ENCODE measurements around the gene TAGAP.
A peak's percentile ranks its signal among the peaks of the same experiment; 100 is the strongest.
"Not testable (repeated sequence)": the region's sequence is repeated elsewhere in the genome, so short reads cannot be mapped to it uniquely, and the experiment has no call there.

TAGAP gene

DNA sequence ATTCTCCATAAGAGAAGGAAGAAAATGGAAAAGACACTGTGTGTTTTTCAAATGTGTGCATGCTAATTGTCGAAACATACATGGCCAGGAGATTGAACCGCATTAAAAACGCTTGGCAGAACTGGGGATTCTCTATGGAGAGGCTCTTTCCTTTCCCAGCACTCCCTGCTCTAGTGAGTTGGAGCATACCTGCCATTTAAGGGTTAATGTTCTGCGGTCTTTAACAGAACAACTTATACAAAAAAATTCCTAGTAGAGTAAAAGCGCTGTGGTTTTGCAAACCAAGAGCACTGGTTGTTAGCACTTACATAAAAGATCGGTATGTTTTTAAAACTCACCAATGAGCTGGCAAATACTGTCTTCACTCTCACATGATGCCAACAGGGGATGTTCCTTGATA lies 1.5 kb downstream of the TAGAP start:
- DNase-seq, result no peak

GRCh38 chr6:159042826-159043181 lies 2.0 kb downstream of the TAGAP start:
- DNase-seq, result no peak

- DNase-seq, result peak; percentile 64
These were observed 2.6 kb downstream of the TAGAP start for GRCh38 chr6:159042003-159042825.

- no peak for DNase-seq
These were observed 3.6 kb downstream of the TAGAP start for GRCh38 chr6:159041181-159041580.

GRCh38 chr6:159039885-159040258 lies 4.9 kb downstream of the TAGAP start:
- no peak for DNase-seq

DNA sequence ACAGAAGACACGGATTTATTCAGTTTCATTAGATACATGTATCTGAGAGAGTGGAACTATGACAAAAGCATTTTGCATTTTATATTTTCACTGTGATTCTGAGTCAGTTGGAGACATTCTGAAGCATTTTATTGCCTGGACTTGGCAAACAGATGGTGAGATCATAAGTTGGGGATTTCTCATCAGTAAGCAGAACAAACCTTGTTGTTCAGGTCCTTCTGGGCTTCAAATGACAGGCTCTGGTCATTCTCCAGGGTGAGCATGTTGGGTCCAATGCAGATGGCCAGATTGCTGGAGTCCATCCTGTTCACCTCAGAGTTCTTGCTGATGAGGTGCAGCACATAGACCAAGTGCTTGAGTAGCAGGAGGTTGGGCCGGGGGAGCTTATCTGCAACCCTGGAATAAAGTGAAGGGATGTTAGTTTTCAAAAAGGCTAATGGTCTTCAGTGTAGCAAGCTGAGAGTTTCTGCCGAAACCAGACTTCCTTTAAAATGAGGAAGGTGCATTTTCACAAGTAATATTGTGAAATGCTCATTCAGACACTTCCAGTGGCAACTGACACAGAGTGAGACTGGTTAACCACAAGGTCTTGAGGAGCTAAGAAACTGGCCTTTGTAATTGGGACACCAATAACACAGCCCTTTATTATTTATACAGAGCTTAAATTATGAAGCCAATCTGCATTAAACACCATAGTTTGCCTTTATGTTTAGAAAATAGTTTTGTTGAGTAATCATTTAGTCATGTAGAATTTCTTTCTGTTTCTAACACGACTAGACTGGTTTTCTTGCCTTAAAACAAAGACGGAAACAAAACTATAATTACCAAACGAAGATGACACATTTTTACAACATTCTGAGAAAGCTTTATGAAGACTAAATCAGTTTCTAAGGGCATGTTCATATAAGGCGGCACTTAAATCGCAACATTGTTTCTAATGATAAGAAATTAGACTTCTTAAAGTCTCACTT lies 5.6 kb downstream of the TAGAP start:
- DNase-seq, result no peak

- not testable (repeated sequence) for DNase-seq
These were observed 6.5 kb downstream of the TAGAP start for GRCh38 chr6:159038318-159038717.

DNA sequence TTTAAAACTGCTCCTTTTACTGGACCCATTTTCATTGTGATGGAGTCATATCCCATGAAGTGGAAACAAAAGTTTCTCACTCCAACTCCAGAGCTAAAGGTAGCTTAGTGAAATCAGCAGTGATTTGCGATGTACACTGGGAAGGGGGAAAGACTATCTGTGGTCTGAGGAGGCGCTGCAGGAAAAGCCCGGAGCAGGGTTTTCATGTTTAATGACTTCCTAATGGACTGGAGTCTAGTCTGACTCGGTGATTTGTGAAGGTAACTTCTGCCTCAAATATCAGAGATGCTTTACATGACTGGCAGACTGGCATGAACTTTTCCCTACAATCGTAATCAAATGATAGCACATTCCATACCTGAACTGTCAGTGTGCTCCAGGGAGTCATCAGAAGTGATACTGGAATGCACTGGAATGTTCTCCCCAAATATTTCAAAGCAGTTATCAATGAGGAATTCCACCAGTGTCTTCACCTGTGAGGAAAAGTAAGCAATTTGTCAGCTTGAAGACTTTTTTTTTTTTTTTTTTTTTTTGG lies 7.0 kb downstream of the TAGAP start:
- no peak for DNase-seq

GRCh38 chr6:159036673-159037072 lies 8.1 kb downstream of the TAGAP start:
- DNase-seq, result no peak

- no peak for DNase-seq
These were observed 8.9 kb downstream of the TAGAP start for GRCh38 chr6:159035891-159036290.

- no peak for DNase-seq
These were observed 11.4 kb downstream of the TAGAP start for GRCh38 chr6:159033160-159034049.

DNA sequence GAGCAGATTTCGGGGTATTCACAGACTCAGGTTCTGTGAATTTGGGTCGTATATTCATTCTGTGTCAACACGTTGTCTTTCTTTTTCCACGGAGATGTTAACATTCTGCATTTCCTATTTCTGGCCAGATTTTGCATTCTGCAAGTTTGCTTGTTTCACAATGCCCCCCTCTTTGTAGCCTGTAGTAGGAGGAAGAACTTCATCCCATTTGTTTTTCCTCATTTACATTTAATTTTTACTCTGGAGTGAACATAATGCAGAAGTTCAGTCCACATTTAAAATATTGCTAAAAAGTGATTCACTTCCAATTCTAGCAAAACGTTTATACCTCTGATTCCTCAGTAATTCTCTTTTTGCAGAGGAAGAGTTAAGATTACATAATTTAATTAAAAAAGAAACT lies 12.9 kb downstream of the TAGAP start:
- no peak for DNase-seq

DNA sequence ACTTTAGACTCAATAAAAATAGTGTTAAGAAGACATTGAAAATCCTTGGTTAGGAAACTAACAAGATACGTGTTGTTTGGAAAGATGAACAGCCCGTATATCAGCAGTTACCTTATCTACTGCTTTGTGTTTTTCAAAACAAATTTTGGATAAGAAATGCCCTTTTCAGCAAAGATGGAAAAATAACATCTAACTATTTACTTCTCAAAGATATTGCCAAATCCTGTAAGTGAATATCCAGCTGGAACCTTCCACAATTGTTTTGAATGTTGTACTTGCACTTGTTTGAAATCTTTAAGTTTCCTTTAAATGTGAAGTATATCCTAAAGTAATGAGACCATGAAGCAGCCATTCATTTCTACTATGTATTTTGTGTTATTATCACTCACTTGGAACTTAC lies 14.6 kb downstream of the TAGAP start:
- no peak for DNase-seq

DNA sequence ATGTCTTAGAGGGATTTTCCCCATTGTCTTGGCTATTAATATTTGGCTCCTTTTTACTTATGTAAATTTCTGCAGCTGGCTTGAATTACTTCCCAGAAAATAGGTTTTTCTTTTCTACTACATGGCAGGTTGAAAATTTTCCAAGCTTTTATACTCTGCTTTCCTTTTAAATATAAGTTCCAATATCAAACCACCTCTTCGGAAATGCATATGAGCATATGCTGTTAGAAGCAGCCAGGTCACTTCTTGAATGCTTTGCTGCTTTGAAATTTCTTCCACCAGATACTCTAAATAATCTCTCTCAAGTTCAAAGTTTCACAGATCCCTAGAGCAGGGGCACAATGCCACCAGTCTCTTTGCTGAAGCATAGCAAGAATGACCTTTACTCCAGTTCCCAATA lies 19.6 kb downstream of the TAGAP start:
- DNase-seq, result not testable (repeated sequence)

- DNase-seq, result no peak
These were observed 20.9 kb downstream of the TAGAP start for GRCh38 chr6:159023893-159024292.

GRCh38 chr6:159020011-159020410 lies 24.8 kb downstream of the TAGAP start:
- DNase-seq, result no peak

- DNase-seq, result no peak
These were observed 26.8 kb downstream of the TAGAP start for GRCh38 chr6:159017757-159018559.

DNA sequence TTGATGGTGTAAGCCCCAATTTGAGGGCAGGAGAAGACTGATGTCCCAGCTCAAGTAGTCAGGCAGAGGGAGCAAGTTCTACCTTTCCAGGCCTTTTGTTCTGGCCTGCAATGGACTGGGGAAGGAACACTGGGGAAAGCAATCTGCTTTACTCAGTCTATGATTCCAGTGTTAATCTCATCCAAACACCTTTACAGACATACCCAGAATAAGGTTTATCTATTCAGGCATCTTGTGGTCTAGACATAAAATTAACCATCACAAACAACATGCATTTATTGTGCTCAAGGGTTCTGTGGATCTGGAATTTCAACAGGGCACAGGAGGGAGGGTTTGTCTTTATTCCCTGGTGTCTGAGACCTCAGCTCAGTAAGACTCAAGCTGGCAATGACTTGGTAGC lies 30.4 kb downstream of the TAGAP start:
- no peak for DNase-seq

DNA sequence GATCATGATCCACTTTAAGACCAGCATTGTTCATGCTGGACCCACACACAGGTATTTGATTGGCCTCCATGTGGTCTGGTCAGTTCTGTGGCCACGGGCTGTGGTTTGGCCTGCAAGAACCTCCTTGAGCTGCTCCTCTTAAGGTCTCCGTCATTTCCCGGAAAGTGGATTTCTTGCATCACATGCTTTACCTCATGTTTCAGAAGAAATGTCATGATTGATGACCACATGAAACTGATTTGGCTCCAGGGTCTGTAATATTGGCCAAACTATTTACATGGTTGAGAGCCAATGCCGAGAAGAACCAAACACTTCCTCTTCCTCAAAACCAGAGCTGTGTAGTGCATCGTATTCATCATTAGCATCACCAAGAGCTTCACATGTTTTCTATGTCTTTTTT lies 31.6 kb downstream of the TAGAP start:
- no peak for DNase-seq

- DNase-seq, result no peak
These were observed 32.6 kb downstream of the TAGAP start for GRCh38 chr6:159012201-159012600.

- not testable (repeated sequence) for DNase-seq
These were observed 34.7 kb downstream of the TAGAP start for GRCh38 chr6:159010037-159010612.
